ENCODE measurements around the gene FRMPD2. TPM values are rescaled to one million over a fixed set of nuclear protein-coding genes. Genes with fewer than 3 reads are reported as not detected.

Gene FRMPD2
- total and polyA plus RNA-seq, 7 donors: 0.09 TPM; not detected in 6

DNA sequence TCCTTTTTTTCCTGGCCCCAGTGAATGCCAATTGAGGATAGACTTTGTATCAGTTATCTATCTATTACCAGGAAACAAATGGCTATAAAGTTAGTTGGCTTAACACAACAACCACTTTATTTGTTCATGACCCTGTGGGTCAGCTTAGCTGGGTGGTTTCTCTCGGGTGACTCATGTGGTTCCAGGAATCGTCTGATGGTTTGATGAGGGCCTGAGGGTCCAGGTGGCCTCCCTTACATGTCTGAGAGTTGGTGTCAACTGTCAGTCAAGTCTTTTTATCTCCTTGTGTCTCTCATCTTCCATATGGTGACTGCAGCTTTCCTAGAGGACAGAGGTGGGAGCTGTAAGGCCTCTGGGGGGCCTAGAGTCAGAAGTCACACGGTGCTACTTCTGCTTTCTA is 16.7 kb upstream of the FRMPD2 start:
- peaks cover 0 to 21% (median 9%) of the 10 kb centered on the region in 4 donors for H3K4me1 ChIP-seq
- H3K36me3 ChIP-seq: no peaks in the 10 kb centered on the region
- H3K27ac ChIP-seq: no peak overlapping the region
- no peaks in the 10 kb centered on the region for H3K27me3 ChIP-seq
- no peak for DNase-seq
- 32 to 53% methylated on average over 3 of the region's 3 CpGs for WGBS, 2 donors
- H3K4me3 ChIP-seq: no peak overlapping the region
- intact Hi-C loops (cut with DNase I): no loop called here
- no peaks in the 10 kb centered on the region for H3K9me3 ChIP-seq
- no peak for TF ChIP-seq POLR2AphosphoS5 (IDR thresholded peaks at IDR 0.05)
- no peak for TF ChIP-seq POLR2A (IDR thresholded peaks at IDR 0.05)
- no peak for TF ChIP-seq EP300 (IDR thresholded peaks at IDR 0.05)
- TF ChIP-seq, protein P1, sequence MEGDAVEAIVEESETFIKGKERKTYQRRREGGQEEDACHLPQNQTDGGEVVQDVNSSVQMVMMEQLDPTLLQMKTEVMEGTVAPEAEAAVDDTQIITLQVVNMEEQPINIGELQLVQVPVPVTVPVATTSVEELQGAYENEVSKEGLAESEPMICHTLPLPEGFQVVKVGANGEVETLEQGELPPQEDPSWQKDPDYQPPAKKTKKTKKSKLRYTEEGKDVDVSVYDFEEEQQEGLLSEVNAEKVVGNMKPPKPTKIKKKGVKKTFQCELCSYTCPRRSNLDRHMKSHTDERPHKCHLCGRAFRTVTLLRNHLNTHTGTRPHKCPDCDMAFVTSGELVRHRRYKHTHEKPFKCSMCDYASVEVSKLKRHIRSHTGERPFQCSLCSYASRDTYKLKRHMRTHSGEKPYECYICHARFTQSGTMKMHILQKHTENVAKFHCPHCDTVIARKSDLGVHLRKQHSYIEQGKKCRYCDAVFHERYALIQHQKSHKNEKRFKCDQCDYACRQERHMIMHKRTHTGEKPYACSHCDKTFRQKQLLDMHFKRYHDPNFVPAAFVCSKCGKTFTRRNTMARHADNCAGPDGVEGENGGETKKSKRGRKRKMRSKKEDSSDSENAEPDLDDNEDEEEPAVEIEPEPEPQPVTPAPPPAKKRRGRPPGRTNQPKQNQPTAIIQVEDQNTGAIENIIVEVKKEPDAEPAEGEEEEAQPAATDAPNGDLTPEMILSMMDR (IDR thresholded peaks at IDR 0.05): no peak

DNA sequence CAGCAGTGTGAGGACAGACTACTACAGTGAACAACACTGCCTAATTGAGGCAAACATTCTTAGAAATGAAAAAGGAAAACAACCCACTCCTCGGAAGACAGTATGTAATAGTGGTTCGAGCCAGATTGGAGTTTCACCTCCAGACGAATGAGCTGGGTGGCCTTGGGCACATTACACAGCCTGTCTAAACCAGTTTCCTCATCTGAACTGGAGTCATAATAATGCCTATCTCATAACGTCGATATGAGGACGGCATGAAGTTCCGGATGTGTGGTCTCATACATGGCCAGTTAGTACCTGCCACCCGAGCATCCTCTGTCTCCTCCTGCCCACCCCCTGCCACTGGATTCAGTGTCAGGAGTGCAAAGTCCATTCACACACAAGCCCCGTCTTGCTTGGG is 15.8 kb upstream of the FRMPD2 start:
- H3K4me3 ChIP-seq: no peak overlapping the region
- H3K9me3 ChIP-seq: no peaks in the 10 kb centered on the region
- H3K27me3 ChIP-seq: no peaks in the 10 kb centered on the region
- H3K27ac ChIP-seq: no peak overlapping the region
- DNase-seq: no peak
- TF ChIP-seq, protein P1 (IDR thresholded peaks at IDR 0.05): no peak
- TF ChIP-seq POLR2AphosphoS5 (IDR thresholded peaks at IDR 0.05): no peak
- no peak for TF ChIP-seq EP300 (IDR thresholded peaks at IDR 0.05)
- TF ChIP-seq POLR2A (IDR thresholded peaks at IDR 0.05): no peak
- 90 to 96% methylated on average over 9 of the region's 9 CpGs for WGBS, 2 donors
- H3K36me3 ChIP-seq: no peaks in the 10 kb centered on the region
- peaks cover 0 to 21% (median 9%) of the 10 kb centered on the region in 4 donors for H3K4me1 ChIP-seq
- intact Hi-C loops (cut with DNase I): no loop called here

DNA sequence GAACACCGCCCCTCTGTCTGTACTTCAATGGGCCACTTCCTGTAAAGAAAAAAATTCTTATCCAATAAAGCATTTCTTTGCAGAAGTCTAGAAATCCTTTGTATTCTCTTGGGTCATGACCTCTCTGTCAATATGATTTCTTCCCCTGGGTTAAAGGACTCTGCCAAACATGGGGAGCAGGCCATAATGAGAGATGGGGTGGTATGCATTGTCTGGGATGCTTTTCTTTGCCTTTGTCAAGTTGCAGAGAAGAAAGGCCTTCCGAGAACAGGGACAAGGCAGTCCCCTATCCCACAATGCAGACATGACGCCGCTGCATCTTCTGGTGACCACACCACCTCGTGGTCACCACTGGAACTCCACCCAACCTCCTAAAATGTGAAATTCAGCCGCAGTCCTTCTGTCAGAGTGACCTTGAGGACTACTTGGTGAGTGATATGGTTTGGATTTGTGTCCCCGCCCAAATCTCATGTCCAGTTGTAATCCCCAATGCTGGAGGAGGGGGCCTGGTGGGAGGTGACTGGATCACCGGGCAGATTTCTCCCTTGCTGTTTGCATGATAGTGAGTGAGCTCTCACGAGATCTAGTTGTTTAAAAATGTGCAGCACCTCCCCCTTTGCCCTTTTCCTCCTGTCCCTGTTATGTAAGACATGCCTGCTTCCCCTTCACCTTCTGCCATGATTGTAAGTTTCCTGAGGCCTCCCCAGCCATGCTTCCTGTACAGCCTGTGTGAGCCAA is 15.2 kb upstream of the FRMPD2 start:
- Histone ChIP-seq H3K36me3 (no peaks in the 10 kb centered on the region), H3K9me3 (no peaks in the 10 kb centered on the region), H3K27me3 (no peaks in the 10 kb centered on the region), H3K27ac (no peak overlapping the region), H3K4me1 (peaks cover 0 to 21% (median 9%) of the 10 kb centered on the region in 4 donors), H3K4me3 (no peak overlapping the region)
- TF ChIP-seq, protein P1 (IDR thresholded peaks at IDR 0.05): peak; percentile 49 to 79 (median 68)
- no peak for TF ChIP-seq EP300 (IDR thresholded peaks at IDR 0.05)
- 23 to 32% methylated on average over 9 of the region's 9 CpGs for WGBS, 2 donors
- DNase-seq: no peak
- intact Hi-C loops (cut with DNase I): no loop called here

DNA sequence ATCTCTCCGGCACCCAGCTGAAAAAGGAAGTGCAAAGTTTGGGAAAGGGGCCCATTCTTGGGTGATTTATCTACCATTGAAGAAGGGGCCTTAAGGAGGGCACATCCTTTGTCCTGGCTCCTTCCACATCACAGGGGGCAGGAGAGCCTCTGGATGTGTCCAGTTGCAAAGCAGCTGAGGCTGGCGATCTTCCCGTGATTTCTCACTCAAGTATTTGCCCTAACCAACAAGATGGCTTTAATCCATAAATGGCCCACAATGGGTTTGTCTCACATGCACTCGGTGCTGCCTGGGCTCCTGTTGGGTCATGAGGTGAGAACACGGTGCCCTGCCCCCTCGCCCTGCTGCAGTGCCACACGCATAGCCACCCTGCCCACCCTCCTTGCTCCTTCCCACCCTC is 14.2 kb upstream of the FRMPD2 start:
- intact Hi-C loops (cut with DNase I): no loop called here
- no peaks in the 10 kb centered on the region for H3K27me3 ChIP-seq
- 90 to 92% methylated on average over 7 of the region's 7 CpGs for WGBS, 2 donors
- no peak overlapping the region for H3K27ac ChIP-seq
- H3K4me3 ChIP-seq: no peak overlapping the region
- no peak for DNase-seq
- peaks cover 0 to 21% (median 9%) of the 10 kb centered on the region in 4 donors for H3K4me1 ChIP-seq
- peaks cover 0 to 3% (median 0%) of the 10 kb centered on the region in 4 donors for H3K9me3 ChIP-seq
- TF ChIP-seq POLR2A (IDR thresholded peaks at IDR 0.05): no peak
- no peak for TF ChIP-seq EP300 (IDR thresholded peaks at IDR 0.05)
- TF ChIP-seq POLR2AphosphoS5 (IDR thresholded peaks at IDR 0.05): no peak
- TF ChIP-seq, protein P1 (IDR thresholded peaks at IDR 0.05): no peak
- no peaks in the 10 kb centered on the region for H3K36me3 ChIP-seq

Data from sigmoid colon (tissue), 7 donors.